GM19455 (cell line): ENCODE measurements around the gene EIF3B.
"Not testable (repeated sequence)": the region's sequence is repeated elsewhere in the genome, so short reads cannot be mapped to it uniquely, and the experiment has no call there.

Experiments used
- ATAC-seq: cut with Tn5 transposase; IDR thresholded peaks from one replicate; pipeline ENCODE4 v1.9.1; 2021; ENCODE audit not compliant: unreplicated experiment

The EIF3B gene

GRCh38 chr7:2347351-2348063, 7.1 kb upstream of the EIF3B start:
- ATAC-seq, result not testable (repeated sequence)

- no peak for ATAC-seq
Measured at GRCh38 chr7:2350055-2350454, 4.6 kb upstream of the EIF3B start.

GRCh38 chr7:2350861-2351260, 3.8 kb upstream of the EIF3B start:
- ATAC-seq, result no peak

GRCh38 chr7:2353113-2353935, 1.3 kb upstream of the EIF3B start:
- no peak for ATAC-seq

- ATAC-seq, result peak; percentile 58
Measured at GRCh38 chr7:2353936-2354185, 766 bp upstream of the EIF3B start.

GRCh38 chr7:2354939-2355704, 495 bp downstream of the EIF3B start:
- peak; percentile 15 for ATAC-seq

- no peak for ATAC-seq
Measured at GRCh38 chr7:2355705-2356008, 1.0 kb downstream of the EIF3B start.

GRCh38 chr7:2357165-2357564, 2.5 kb downstream of the EIF3B start:
- no peak for ATAC-seq

- ATAC-seq, result no peak
Measured at GRCh38 chr7:2357571-2357970, 2.9 kb downstream of the EIF3B start.

GRCh38 chr7:2358968-2359527, 4.4 kb downstream of the EIF3B start:
- no peak for ATAC-seq

- ATAC-seq, result no peak
Measured at GRCh38 chr7:2359610-2360009, 5.0 kb downstream of the EIF3B start.

- ATAC-seq, result no peak
Measured at GRCh38 chr7:2360796-2361195, 6.2 kb downstream of the EIF3B start.

GRCh38 chr7:2362385-2363088, 7.9 kb downstream of the EIF3B start:
- ATAC-seq, result no peak

- no peak for ATAC-seq
Measured at GRCh38 chr7:2369139-2369538, 14.5 kb downstream of the EIF3B start.

- ATAC-seq, result no peak
Measured at GRCh38 chr7:2371329-2371728, 16.7 kb downstream of the EIF3B start.

GRCh38 chr7:2372724-2373123, 18.1 kb downstream of the EIF3B start:
- ATAC-seq, result no peak

GRCh38 chr7:2373124-2373556, 18.5 kb downstream of the EIF3B start:
- ATAC-seq, result no peak

- no peak for ATAC-seq
Measured at GRCh38 chr7:2373646-2374045, 19.0 kb downstream of the EIF3B start.

- no peak for ATAC-seq
Measured at GRCh38 chr7:2374401-2374800, 19.8 kb downstream of the EIF3B start.

- no peak for ATAC-seq
Measured at GRCh38 chr7:2374830-2375728, 20.5 kb downstream of the EIF3B start.
